ENCODE measurements around the gene CDSN. TPM values are rescaled to one million over a fixed set of nuclear protein-coding genes. Genes with fewer than 3 reads are reported as not detected.

The CDSN gene
- total and polyA plus RNA-seq, 2 of the 4 experiments (the other 2 are of a cell fraction) = not detected

- no peak for ATAC-seq (ENCODE audit: low read depth)
- intact Hi-C loops (cut with micrococcal nuclease) (no loop called here), dilution Hi-C loops (cut with HindIII; ENCODE audit: low sequenced_read_pairs, unreplicated experiment) (no loop called here), in situ Hi-C loops (cut with MboI; ENCODE audit: low sequenced_read_pairs) (no loop called here)
- no peak overlapping the region for H3K4me3 ChIP-seq (ENCODE audit: insufficient read depth, low read depth, low read length)
- no peak overlapping the region for H4K8ac ChIP-seq (ENCODE audit: low read depth in 2 of 2, low read length in 2 of 2)
- H3K9ac ChIP-seq (ENCODE audit: low read depth, low read length) = no peak overlapping the region
- ChIA-PET CTCF (interaction anchor here (0.6 kb wide), 1 partner anchor 26 kb away, joined by 5 read pairs; no protein-coding TSS in a partner anchor), POLR2A (ENCODE audit: unreplicated experiment) (no interaction called here)
- H2BK20ac ChIP-seq (ENCODE audit: low read depth, low read length) = no peak overlapping the region
- H2AK9ac ChIP-seq (replicated peaks; ENCODE audit: low read depth, low read length, poor library complexity) = no peak overlapping the region
- no peak overlapping the region for H3K27ac ChIP-seq (ENCODE audit: insufficient read depth, low read length)
- H3K27me3 ChIP-seq (ENCODE audit: control insufficient read depth, insufficient read depth, low read length) = no peaks in the 10 kb centered on the region
- H3K23ac ChIP-seq (ENCODE audit: low read depth, low read length) = no peak overlapping the region
- no peak overlapping the region for H2BK5ac ChIP-seq (ENCODE audit: low read depth, low read length, poor library complexity, severe bottlenecking)
- no peak overlapping the region for H2AK5ac ChIP-seq (ENCODE audit: low read depth, low read length)
- no peak overlapping the region for H2BK120ac ChIP-seq (ENCODE audit: low read depth, low read length)
- H4K20me1 ChIP-seq (ENCODE audit: insufficient read depth, low read length) = no peaks in the 10 kb centered on the region; the same call in 1 of the 2 replicates
- no TSS peak for BruUV-seq (replicated peaks)
- no peak overlapping the region for H2AFZ ChIP-seq (replicated peaks; ENCODE audit: low read length, poor library complexity)
- no peak overlapping the region for H3K56ac ChIP-seq (ENCODE audit: extremely low read depth, insufficient read depth, low read length)
- no peaks in the 10 kb centered on the region for H3K79me1 ChIP-seq (ENCODE audit: low read depth in 1 of 2, low read length in 2 of 2)
- H3K4me1 ChIP-seq (ENCODE audit: control insufficient read depth, insufficient read depth, low read length) = peaks cover 10% of the 10 kb centered on the region
- no peaks in the 10 kb centered on the region for H3K9me3 ChIP-seq (ENCODE audit: control insufficient read depth, insufficient read depth, low read length)
- H4K5ac ChIP-seq (ENCODE audit: low read depth, low read length) = no peak overlapping the region
- peaks cover 21% of the 10 kb centered on the region for H3K36me3 ChIP-seq (ENCODE audit: control insufficient read depth, insufficient read depth, low read length)
- no peak overlapping the region for H3K4me2 ChIP-seq (ENCODE audit: low read depth, low read length)
- no peak overlapping the region for H3K18ac ChIP-seq (ENCODE audit: low read depth, low read length)
- H3K9me1 ChIP-seq (ENCODE audit: insufficient read depth, low read length) = peaks cover 10% of the 10 kb centered on the region
- H2BK15ac ChIP-seq (ENCODE audit: low read depth, low read length) = no peak overlapping the region
- H4K91ac ChIP-seq (ENCODE audit: insufficient read depth, low read depth, low read length) = no peak overlapping the region
- WGBS, 2 experiments (ENCODE audit: extremely low coverage in 2 of 2, insufficient read length in 1 of 2) = 96% methylated on average over 8 of the region's 18 CpGs; no CpG with 5 or more reads in 1 of the 2 experiments
- H3K14ac ChIP-seq (replicated peaks; ENCODE audit: low read depth, low read length) = no peak overlapping the region
- no peak for DNase-seq
- H3K4ac ChIP-seq (ENCODE audit: low read depth, low read length) = no peak overlapping the region
- TF ChIP-seq CTCF (conservative IDR thresholded peaks at IDR 0.05; ENCODE audit: low read depth, low read length) = no peak
- TF ChIP-seq ELK1 (IDR thresholded peaks at IDR 0.05; ENCODE audit: borderline replicate concordance, low read depth, low read length) = no peak
- no peak for TF ChIP-seq NFE2L2 (IDR thresholded peaks at IDR 0.05; ENCODE audit: low read depth, low read length)
- TF ChIP-seq RAD21 (IDR thresholded peaks at IDR 0.05; ENCODE audit: low read length) = no peak
- no peak for TF ChIP-seq SMC3 (IDR thresholded peaks at IDR 0.05; ENCODE audit: low read depth, low read length)
- no peak for TF ChIP-seq RFX5 (IDR thresholded peaks at IDR 0.05; ENCODE audit: low read depth, low read length)
- TF ChIP-seq MAZ (IDR thresholded peaks at IDR 0.05; ENCODE audit: borderline replicate concordance, low read depth, low read length) = no peak
These were observed 24.2 kb upstream of the CDSN start for GRCh38 chr6:31144296-31144969.
